Activated CD4-positive, alpha-beta T cell treated with anti-CD3 and anti-CD28 coated beads, Interleukin-2, amount 10 ng/mL, durations not matched to agents 7 days and 5 days (primary cell): ENCODE results near the gene ZSCAN21. TPM values are rescaled to one million over a fixed set of nuclear protein-coding genes. Genes with fewer than 3 reads are reported as not detected.
A peak's percentile ranks its signal among the peaks of the same experiment; 100 is the strongest.
"Not testable (repeated sequence)": the region's sequence is repeated elsewhere in the genome, so short reads cannot be mapped to it uniquely, and the experiment has no call there.

Source experiments
- CTCF ChIA-PET: fragments of 350-600 bp; sonication (Branson Sonifier 250); formaldehyde crosslinking; loops from one replicate; lab custom pipeline; 2021; ENCODE audit warnings: antibody characterized with exemption; lab: Charles Lee
- POLR2A ChIA-PET: fragments of 350-600 bp; sonication (Branson Sonifier 250); formaldehyde crosslinking; loops from one replicate; lab custom pipeline; 2021; ENCODE audit warnings: antibody characterized with exemption; lab: Charles Lee
- DNase-seq: peaks from one replicate; pipeline ENCODE4 v3.0.0-alpha.2; 2020
- H3K27ac Mint-ChIP-seq: one replicate; pipeline ENCODE4 v1.8.0; 2021; ENCODE audit warnings: mild to moderate bottlenecking, moderate library complexity, mixed read lengths
- H3K27me3 Mint-ChIP-seq: one replicate; pipeline ENCODE4 v1.8.0; 2021; ENCODE audit warnings: mixed read lengths
- H3K36me3 Mint-ChIP-seq: one replicate; pipeline ENCODE4 v1.8.0; 2021; ENCODE audit warnings: low read depth, mixed read lengths
- H3K4me1 Mint-ChIP-seq: one replicate; pipeline ENCODE4 v1.8.0; 2021; ENCODE audit warnings: mixed read lengths
- H3K4me3 Mint-ChIP-seq: one replicate; pipeline ENCODE4 v1.8.0; 2021; ENCODE audit warnings: mild to moderate bottlenecking, moderate library complexity, mixed read lengths
- H3K9me3 Mint-ChIP-seq: one replicate; pipeline ENCODE4 v1.8.0; 2021; ENCODE audit warnings: mixed read lengths
- total RNA-seq, 2 experiments: library from RNA; stranded (reverse); gene quantifications; one replicate each; pipeline ENCODE4 v1.2.3, GENCODE V29; 2021

ZSCAN21 gene
- 1 to 10 TPM; 6.6 to 9.1 TPM for total RNA-seq

DNA sequence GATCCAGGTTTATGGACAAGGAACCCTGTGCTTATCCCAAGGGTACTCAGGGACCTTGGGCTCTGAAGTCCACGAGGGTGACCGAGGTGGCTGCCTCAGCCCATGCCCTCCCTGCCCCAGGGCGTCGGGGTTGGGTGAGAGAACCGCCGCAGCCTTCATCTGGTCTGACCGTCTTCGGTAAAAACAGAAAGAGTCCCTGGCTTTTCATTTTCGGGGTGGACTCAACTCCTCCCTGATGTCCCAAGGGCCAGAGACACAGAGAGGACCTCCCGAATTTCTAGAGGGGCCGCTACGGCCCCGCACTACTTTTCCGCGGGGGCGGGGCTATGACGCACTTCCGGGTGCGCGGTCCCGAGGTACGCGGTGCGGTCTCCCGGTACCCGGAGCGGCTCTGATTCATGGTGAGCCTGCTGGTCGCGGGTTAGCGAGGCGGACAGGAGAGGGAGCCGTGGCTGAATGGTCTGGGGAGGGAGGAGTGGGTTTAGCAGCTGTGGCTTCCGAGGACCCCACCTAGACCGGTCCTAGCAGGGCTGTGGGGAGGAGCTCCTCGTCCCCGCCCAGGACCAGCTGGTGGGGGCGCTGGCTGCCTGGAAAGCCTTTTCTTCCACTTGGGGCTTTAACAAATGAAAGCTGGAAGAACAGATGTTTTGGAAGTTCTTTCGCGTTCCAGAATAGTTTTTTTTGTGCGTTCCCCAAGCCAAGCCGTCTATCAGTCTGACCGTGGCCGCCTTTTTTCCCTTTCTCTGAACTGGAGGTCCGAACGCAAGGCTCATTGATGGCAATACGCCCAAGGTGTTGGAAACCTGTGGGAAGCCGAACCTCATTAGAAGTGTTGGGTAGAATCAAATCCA lies at the start of gene ZSCAN21:
ZSCAN21 (plus strand) TSS at position 334 of the 851 bp plus-strand sequence. CDS start 7,233 bp downstream, outside the sequence.
- H3K27me3 Mint-ChIP-seq = no peaks in the 10 kb centered on the region
- H3K36me3 Mint-ChIP-seq = no peaks in the 10 kb centered on the region
- H3K4me3 Mint-ChIP-seq = peak within 1 kb of the TSS; percentile 87
- no peaks in the 10 kb centered on the region for H3K9me3 Mint-ChIP-seq
- H3K27ac Mint-ChIP-seq = peak within 1 kb of the TSS; percentile 97
- peaks cover 30% of the 10 kb centered on the region for H3K4me1 Mint-ChIP-seq
- ChIA-PET CTCF (interaction anchor here (0.6 to 1.8 kb wide), 7 partner anchors 10 to 73 kb away, joined by 3 to 5 read pairs (median 4); partner anchors contain the start of genes AP4M1 and MCM7), POLR2A (no interaction called here)
- DNase-seq = peak; percentile 79

DNA sequence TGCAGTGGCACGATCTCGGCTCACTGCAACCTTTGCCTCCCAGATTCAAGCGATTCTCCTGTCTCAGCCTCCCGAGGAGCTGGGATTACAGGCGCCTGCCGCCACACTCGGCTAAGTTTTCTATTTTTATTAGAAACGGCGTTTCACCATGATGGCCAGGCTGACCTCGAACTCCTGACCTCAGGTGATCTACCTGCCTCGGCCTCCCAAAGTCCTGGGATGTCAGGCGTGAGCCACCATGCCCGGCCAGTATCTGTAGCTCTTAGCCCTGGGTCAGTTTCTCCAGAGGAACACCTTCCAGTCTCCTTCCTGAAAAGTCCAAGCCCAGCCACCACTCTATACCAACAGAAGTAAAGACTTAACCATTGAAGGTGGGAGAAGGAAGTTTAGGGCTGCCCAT lies 49.3 kb upstream of the ZSCAN21 start:
- peaks cover 24% of the 10 kb centered on the region for H3K4me1 Mint-ChIP-seq
- no peaks in the 10 kb centered on the region for H3K9me3 Mint-ChIP-seq
- ChIA-PET CTCF (interaction anchor here (0.6 kb wide), 1 partner anchor 21 kb away, joined by 3 read pairs; no protein-coding TSS in a partner anchor), POLR2A (no interaction called here)
- H3K27me3 Mint-ChIP-seq = peaks cover 3% of the 10 kb centered on the region
- no peak overlapping the region for H3K27ac Mint-ChIP-seq
- H3K4me3 Mint-ChIP-seq = no peak overlapping the region
- H3K36me3 Mint-ChIP-seq = no peaks in the 10 kb centered on the region
- no peak for DNase-seq

DNA sequence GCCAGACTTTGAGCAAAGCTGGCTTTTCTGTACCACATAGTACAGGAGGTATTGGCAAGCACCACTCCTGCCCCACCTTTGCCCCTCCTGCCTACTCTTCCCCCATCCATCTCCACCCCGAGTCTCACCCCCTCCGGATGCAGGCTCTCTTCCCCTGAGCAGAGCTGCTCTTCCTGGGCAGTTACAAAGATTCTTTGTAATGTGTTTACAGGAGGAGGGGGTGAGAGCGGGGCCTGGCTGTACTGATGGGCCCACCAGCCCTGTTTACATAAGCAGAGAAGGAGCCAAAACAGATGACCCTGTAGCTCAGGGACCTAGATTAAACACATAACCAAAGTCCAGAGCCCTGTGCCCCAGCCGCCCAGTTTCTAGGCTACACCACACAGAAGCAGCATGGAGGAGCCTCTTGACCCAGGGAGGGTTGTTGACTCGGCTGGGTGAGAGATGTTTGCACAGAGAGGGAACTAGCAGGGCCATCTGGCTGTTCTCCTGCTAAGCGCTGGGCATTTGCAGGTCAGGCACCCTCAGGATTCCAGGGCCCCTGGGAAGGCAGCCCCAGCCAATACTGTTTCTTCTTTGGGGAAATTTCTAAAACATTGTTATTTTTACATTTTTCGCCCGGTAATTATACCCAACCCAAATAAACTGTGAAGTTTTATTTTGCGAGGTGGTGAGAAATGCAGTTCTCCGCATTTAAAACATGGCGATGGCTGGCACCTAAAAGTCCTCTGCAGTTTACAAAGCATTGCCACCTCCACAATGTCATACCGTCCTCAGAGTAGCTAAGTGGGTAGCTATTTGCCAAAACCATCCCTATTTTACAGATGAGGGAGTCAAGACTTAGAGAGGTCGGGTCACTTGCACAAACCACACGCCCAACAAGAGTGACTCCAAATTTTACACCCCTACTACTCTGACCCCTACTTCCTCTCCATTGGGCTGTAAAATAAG lies 45.6 kb upstream of the ZSCAN21 start:
- POLR2A ChIA-PET = interaction anchor here (0.7 kb wide), 1 partner anchor 564 kb away, joined by 3 read pairs; no protein-coding TSS in a partner anchor
- Mint-ChIP-seq H3K4me1 (peaks cover 6% of the 10 kb centered on the region), H3K36me3 (no peaks in the 10 kb centered on the region), H3K27me3 (no peaks in the 10 kb centered on the region), H3K27ac (peak overlapping the region; percentile 3), H3K9me3 (no peaks in the 10 kb centered on the region), H3K4me3 (no peak overlapping the region)
- no peak for DNase-seq
- CTCF ChIA-PET = interaction anchor here (1.6 to 2.1 kb wide), 3 partner anchors 10 to 49 kb away, joined by 3 to 11 read pairs (median 5); partner anchors contain the start of gene ZKSCAN1

DNA sequence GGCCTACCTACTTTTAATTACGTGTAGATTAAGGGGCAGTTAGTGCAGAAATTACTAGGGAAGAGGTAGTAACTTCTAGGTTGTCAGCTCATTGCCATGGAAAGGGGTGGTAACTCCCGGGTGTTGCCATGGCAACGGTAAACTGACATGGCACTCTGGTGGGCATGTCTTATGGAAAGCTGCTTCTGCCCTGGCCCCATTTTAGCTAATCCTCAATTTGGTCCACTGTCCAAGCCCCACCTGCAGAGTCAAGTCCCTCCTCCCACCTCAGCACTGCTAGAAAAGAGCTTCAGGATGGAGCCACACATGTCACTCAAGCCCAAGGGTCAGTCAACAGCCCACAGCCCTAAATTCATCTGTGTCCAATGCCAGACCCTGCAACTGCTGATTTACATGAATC lies 41.7 kb upstream of the ZSCAN21 start:
- Mint-ChIP-seq H3K27ac (no peak overlapping the region), H3K9me3 (no peaks in the 10 kb centered on the region), H3K4me1 (peaks cover 8% of the 10 kb centered on the region), H3K4me3 (no peak overlapping the region), H3K27me3 (no peaks in the 10 kb centered on the region), H3K36me3 (no peaks in the 10 kb centered on the region)
- no peak for DNase-seq
- ChIA-PET CTCF (interaction anchor here (0.5 to 2.0 kb wide), 5 partner anchors 10 to 75 kb away, joined by 3 to 5 read pairs (median 4); no protein-coding TSS in a partner anchor), POLR2A (no interaction called here)

DNA sequence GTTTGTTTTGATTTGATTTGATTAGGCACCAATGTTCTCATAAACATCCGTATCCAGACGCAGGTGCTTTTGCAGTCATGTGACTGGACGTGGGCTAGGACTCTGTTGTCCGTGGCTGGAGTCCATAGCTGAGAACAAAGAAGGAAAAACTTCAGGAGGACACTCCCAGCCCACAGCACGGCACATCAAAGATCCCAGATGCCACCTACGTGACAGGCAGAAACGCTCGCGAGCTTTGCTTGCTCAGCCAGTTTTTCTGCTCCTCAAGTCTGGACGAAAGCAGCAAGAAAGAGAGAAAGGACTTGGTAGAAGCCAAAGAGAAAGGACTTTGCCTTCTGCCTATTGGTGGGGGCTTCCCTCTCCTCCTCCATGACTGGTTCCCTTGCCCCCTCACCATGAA lies 41.0 kb upstream of the ZSCAN21 start:
- POLR2A ChIA-PET = no interaction called here
- Mint-ChIP-seq H3K4me1 (peaks cover 12% of the 10 kb centered on the region), H3K27me3 (no peaks in the 10 kb centered on the region), H3K27ac (no peak overlapping the region), H3K36me3 (no peaks in the 10 kb centered on the region), H3K9me3 (no peaks in the 10 kb centered on the region), H3K4me3 (no peak overlapping the region)
- CTCF ChIA-PET = interaction anchor here (1.0 to 2.0 kb wide), 5 partner anchors 10 to 61 kb away, joined by 3 to 5 read pairs (median 4); no protein-coding TSS in a partner anchor
- no peak for DNase-seq

DNA sequence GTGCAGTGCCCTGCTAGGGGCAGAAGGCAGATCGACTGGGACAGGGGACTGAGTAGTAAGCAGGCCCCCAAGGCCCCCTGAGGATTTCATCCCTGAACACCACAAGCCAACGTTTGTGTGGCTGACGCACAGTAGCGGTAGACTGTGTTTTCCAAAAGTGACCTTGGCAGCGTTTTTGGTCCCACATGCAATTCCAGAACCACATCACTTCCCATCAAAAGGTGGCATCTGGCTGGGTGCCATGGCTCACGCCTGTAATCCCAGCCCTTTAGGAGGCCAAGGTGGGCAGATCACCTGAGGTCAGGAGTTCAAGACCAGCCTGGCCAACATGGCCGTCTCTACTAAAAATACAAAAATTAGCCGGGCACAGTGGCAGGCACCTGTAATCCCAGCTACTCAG lies 39.6 kb upstream of the ZSCAN21 start:
- H3K27ac Mint-ChIP-seq, H3K36me3 Mint-ChIP-seq, POLR2A ChIA-PET, H3K27me3 Mint-ChIP-seq, H3K9me3 Mint-ChIP-seq, H3K4me3 Mint-ChIP-seq, CTCF ChIA-PET, DNase-seq: not testable (repeated sequence)
- peaks cover 18% of the 10 kb centered on the region for H3K4me1 Mint-ChIP-seq

DNA sequence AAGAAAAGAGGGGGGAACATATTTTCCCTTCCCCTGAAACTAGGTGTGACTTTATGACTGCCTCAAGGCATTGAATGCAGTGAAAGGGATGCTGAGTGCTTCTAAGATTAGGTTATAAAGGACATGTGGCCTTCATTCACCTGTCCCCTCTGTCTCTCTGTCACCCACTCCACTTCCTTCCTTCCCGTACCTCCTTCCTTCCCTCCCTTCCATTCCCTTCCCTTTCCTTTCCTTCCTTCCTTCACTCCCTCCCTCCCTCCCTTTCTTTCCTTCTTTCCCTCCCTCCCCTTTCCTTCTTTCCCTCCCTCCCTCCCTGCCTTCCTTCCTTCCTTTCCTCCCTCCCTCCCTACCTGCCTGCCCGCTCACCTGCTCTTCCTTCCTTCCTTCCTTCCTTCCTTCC lies 38.7 kb upstream of the ZSCAN21 start:
- CTCF ChIA-PET = interaction anchor here (0.6 kb wide), 2 partner anchors 106 to 725 kb away, joined by 3 read pairs; no protein-coding TSS in a partner anchor
- Mint-ChIP-seq H3K27me3 (no peaks in the 10 kb centered on the region), H3K36me3 (peaks cover 1% of the 10 kb centered on the region), H3K4me1 (peaks cover 23% of the 10 kb centered on the region), H3K9me3 (no peaks in the 10 kb centered on the region), H3K4me3 (no peak overlapping the region), H3K27ac (no peak overlapping the region)
- POLR2A ChIA-PET = no interaction called here
- no peak for DNase-seq

DNA sequence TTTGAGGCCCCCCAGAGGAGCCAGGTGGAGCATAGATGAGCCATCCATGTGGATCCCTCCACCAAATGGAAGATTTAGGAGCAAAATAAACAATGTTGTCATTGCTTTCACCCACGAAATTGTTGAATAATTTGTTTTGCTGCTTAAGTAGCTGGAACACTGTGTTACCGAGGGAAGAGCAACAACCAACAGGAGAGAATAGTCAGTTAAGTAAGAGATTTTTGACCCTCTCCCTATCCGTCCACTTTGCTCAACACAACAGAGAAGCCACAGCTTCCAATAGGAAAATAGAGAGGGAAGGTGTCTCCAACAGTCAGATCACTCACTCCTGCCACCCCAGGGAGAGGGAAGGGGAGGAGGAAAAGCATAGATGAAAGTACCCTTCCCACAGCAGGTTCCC lies 38.1 kb upstream of the ZSCAN21 start:
- H3K36me3 Mint-ChIP-seq = peaks cover 3% of the 10 kb centered on the region
- POLR2A ChIA-PET = no interaction called here

DNA sequence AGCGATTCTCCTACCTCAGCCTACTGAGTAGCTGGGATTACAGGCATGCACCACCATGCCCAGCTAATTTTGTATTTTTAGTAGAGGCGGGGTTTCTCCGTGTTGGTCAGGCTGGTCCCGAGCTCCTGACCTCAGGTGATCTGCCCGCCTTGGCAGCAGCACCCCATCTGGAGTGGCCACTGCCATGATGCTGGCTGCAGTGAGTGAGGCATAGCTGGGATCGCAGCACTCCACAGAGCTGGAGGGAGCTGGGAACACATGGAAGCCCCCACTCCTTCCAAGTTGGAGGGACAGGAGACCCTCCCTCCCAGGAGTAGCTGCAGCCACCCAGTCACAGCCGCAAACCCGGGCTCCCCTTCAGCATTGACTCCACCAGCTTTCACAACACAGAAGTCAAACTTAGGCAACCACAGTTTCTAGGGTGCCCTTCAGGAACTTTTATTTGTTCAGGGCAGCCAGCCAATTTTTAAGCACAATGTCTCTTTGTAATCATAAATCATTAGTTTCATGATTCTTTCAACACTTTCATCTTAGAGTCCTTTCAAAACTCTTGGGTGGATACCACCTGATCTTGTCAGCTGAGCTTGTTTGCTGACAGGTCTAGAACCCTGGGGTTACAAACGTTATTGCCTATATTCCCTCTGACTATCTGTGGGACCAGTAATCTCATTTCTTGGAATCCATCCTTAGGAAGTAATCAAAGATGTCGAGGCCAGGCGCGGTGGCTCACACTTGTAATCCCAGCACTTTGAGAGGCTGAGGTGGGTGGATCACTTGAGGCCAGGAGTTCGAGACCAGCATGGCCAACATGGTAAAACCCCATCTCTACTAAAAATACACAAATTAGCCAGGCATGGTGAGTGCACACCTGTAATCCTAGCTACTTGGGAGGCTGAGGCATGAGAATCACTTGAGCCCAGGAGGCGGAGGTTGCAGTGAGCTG lies 36.9 kb upstream of the ZSCAN21 start:
- DNase-seq, H3K4me3 Mint-ChIP-seq, POLR2A ChIA-PET: not testable (repeated sequence)

More for the DNA sequence above, 38.1 kb upstream of the ZSCAN21 start:
- Mint-ChIP-seq H3K27me3 (no peaks in the 10 kb centered on the region), H3K4me1 (peaks cover 29% of the 10 kb centered on the region), H3K4me3 (no peak overlapping the region), H3K9me3 (no peaks in the 10 kb centered on the region), H3K27ac (no peak overlapping the region)
- DNase-seq = no peak
- CTCF ChIA-PET = interaction anchor here (0.6 to 1.3 kb wide), 3 partner anchors 9 to 725 kb away, joined by 3 to 4 read pairs (median 3); no protein-coding TSS in a partner anchor

DNA sequence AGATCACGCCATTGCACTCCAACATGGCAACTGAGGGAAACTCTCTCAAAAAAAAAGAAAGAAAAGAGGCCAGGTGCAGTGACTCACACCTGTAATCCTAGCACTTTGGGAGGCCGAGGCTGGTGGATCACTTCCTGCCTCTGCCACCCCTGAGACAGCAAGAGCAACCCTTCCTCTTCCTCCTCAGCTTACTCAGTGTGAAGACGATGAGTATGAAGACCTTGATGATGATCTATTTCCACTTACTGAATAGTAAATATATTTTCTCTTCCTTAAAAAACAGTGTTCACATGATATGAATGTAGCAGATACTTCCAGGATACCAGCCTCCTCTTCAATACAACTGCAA lies 36.3 kb upstream of the ZSCAN21 start:
- POLR2A ChIA-PET = no interaction called here
- CTCF ChIA-PET = interaction anchor here (0.6 to 3.9 kb wide), 2 partner anchors 9 to 13 kb away, joined by 6 to 11 read pairs; no protein-coding TSS in a partner anchor
- H3K4me3 Mint-ChIP-seq = no peak overlapping the region

More for the DNA sequence above, 36.9 kb upstream of the ZSCAN21 start:
- not testable (repeated sequence) for H3K36me3 Mint-ChIP-seq, H3K27ac Mint-ChIP-seq, H3K9me3 Mint-ChIP-seq, H3K27me3 Mint-ChIP-seq
- H3K4me1 Mint-ChIP-seq = peaks cover 32% of the 10 kb centered on the region
- CTCF ChIA-PET = interaction anchor here (0.6 to 3.9 kb wide), 5 partner anchors 8 to 47 kb away, joined by 3 to 11 read pairs (median 4); no protein-coding TSS in a partner anchor

More for the DNA sequence above, 36.3 kb upstream of the ZSCAN21 start:
- peaks cover 37% of the 10 kb centered on the region for H3K4me1 Mint-ChIP-seq
- DNase-seq = no peak
- H3K9me3 Mint-ChIP-seq = no peaks in the 10 kb centered on the region
- no peak overlapping the region for H3K27ac Mint-ChIP-seq
- H3K27me3 Mint-ChIP-seq = no peaks in the 10 kb centered on the region
- H3K36me3 Mint-ChIP-seq = peaks cover 6% of the 10 kb centered on the region
